H1 (cell line): ENCODE results near the gene TMEM196.

Source experiments
- CTCF ChIP-seq, 3 experiments: IDR thresholded peaks; 1 replicate in 2 of 3; 2 replicates in 1 of 3; pipeline versions ENCODE4 v1.5.1 to v1.6.1; 2011; ENCODE audit warnings: low read length in 3 of 3, mild to moderate bottlenecking in 3 of 3, inconsistent platforms in 2 of 3, low read depth in 1 of 3, moderate library complexity in 1 of 3; ENCODE audit not compliant: insufficient read depth in 1 of 3; ENCODE audit errors: control extremely low read depth in 1 of 3
- JUN ChIP-seq: IDR thresholded peaks from 2 replicates; pipeline ENCODE4 v1.6.1; 2011; ENCODE audit warnings: low read depth, mild to moderate bottlenecking, improper control_type of control experiment, low read length

GRCh38 chr7:19705663-19706062 lies 67.8 kb downstream of the TMEM196 start:
- TF ChIP-seq JUN (no peak), CTCF (IDR thresholded peaks at IDR 0.05; ENCODE audit: control extremely low read depth in 1 of 3, insufficient read depth in 1 of 3, low read depth in 1 of 3, low read length in 3 of 3) (no peak)
